ENCODE data around the gene C10orf88.

Gene C10orf88

GRCh38 chr10:122953902-122954730 lies at the start of gene C10orf88:
Gene C10orf88 (minus strand): TSS chr10:122954227. CDS start chr10:122954178, 49 bp downstream.
- TF ChIP-seq ZNF274 (IDR thresholded peaks at IDR 0.05; ENCODE audit: low read depth, low read length) = no peak
- peak within 1 kb of the TSS; percentile 80 for H3K4me3 ChIP-seq (ENCODE audit: low read length)

- no peak overlapping the region for H3K4me3 ChIP-seq (ENCODE audit: low read length)
- no peak for TF ChIP-seq ZNF274 (IDR thresholded peaks at IDR 0.05; ENCODE audit: low read depth, low read length)
Measured at GRCh38 chr10:123001370-123001769, 47.3 kb upstream of the C10orf88 start.

- TF ChIP-seq ZNF274 (IDR thresholded peaks at IDR 0.05; ENCODE audit: low read depth, low read length) = no peak
- no peak overlapping the region for H3K4me3 ChIP-seq (ENCODE audit: low read length)
Measured at GRCh38 chr10:123000155-123000554, 46.1 kb upstream of the C10orf88 start.

- no peak for TF ChIP-seq ZNF274 (IDR thresholded peaks at IDR 0.05; ENCODE audit: low read depth, low read length)
Measured at GRCh38 chr10:122999347-122999746, 45.3 kb upstream of the C10orf88 start.

GRCh38 chr10:122998934-122999333 lies 44.9 kb upstream of the C10orf88 start:
- no peak for TF ChIP-seq ZNF274 (IDR thresholded peaks at IDR 0.05; ENCODE audit: low read depth, low read length)
- H3K4me3 ChIP-seq (ENCODE audit: low read length) = no peak overlapping the region

More at GRCh38 chr10:122999347-122999746, 45.3 kb upstream of the C10orf88 start:
- no peak overlapping the region for H3K4me3 ChIP-seq (ENCODE audit: low read length)

GRCh38 chr10:122998360-122998917 lies 44.4 kb upstream of the C10orf88 start:
- no peak overlapping the region for H3K4me3 ChIP-seq (ENCODE audit: low read length)
- TF ChIP-seq ZNF274 (IDR thresholded peaks at IDR 0.05; ENCODE audit: low read depth, low read length) = no peak

GRCh38 chr10:122997864-122998263 lies 43.8 kb upstream of the C10orf88 start:
- TF ChIP-seq ZNF274 (IDR thresholded peaks at IDR 0.05; ENCODE audit: low read depth, low read length) = no peak
- no peak overlapping the region for H3K4me3 ChIP-seq (ENCODE audit: low read length)

- no peak for TF ChIP-seq ZNF274 (IDR thresholded peaks at IDR 0.05; ENCODE audit: low read depth, low read length)
- no peak overlapping the region for H3K4me3 ChIP-seq (ENCODE audit: low read length)
Measured at GRCh38 chr10:122995936-122996335, 41.9 kb upstream of the C10orf88 start.

GRCh38 chr10:122993797-122994336 lies 39.8 kb upstream of the C10orf88 start:
- TF ChIP-seq ZNF274 (IDR thresholded peaks at IDR 0.05; ENCODE audit: low read depth, low read length) = no peak
- no peak overlapping the region for H3K4me3 ChIP-seq (ENCODE audit: low read length)

- TF ChIP-seq ZNF274 (IDR thresholded peaks at IDR 0.05; ENCODE audit: low read depth, low read length) = no peak
- no peak overlapping the region for H3K4me3 ChIP-seq (ENCODE audit: low read length)
Measured at GRCh38 chr10:122992031-122992585, 38.1 kb upstream of the C10orf88 start.

GRCh38 chr10:122990278-122990677 lies 36.3 kb upstream of the C10orf88 start:
- no peak overlapping the region for H3K4me3 ChIP-seq (ENCODE audit: low read length)
- no peak for TF ChIP-seq ZNF274 (IDR thresholded peaks at IDR 0.05; ENCODE audit: low read depth, low read length)

- no peak for TF ChIP-seq ZNF274 (IDR thresholded peaks at IDR 0.05; ENCODE audit: low read depth, low read length)
- no peak overlapping the region for H3K4me3 ChIP-seq (ENCODE audit: low read length)
Measured at GRCh38 chr10:122988501-122988900, 34.5 kb upstream of the C10orf88 start.

- H3K4me3 ChIP-seq (ENCODE audit: low read length) = no peak overlapping the region
- no peak for TF ChIP-seq ZNF274 (IDR thresholded peaks at IDR 0.05; ENCODE audit: low read depth, low read length)
Measured at GRCh38 chr10:122986335-122986734, 32.3 kb upstream of the C10orf88 start.

GRCh38 chr10:122984708-122985107 lies 30.7 kb upstream of the C10orf88 start:
- no peak for TF ChIP-seq ZNF274 (IDR thresholded peaks at IDR 0.05; ENCODE audit: low read depth, low read length)

GRCh38 chr10:122983898-122984297 lies 29.9 kb upstream of the C10orf88 start:
- no peak for TF ChIP-seq ZNF274 (IDR thresholded peaks at IDR 0.05; ENCODE audit: low read depth, low read length)
- H3K4me3 ChIP-seq (ENCODE audit: low read length) = no peak overlapping the region

More at GRCh38 chr10:122984708-122985107, 30.7 kb upstream of the C10orf88 start:
- H3K4me3 ChIP-seq (ENCODE audit: low read length) = no peak overlapping the region

All from GM08714 (cell line).